Natural killer cell (primary cell): ENCODE data around the gene HOXC4. TPM values are rescaled to one million over a fixed set of nuclear protein-coding genes. Genes with fewer than 3 reads are reported as not detected.

Source experiments
- ATAC-seq, 3 donors: fragments of 150-1000 bp in 2 of 3; fragments of 200-7000 bp in 1 of 3; cut with Tn5 transposase; 1 replicate in 1 of 3; 2 replicates in 2 of 3; pipeline ENCODE4 v1.10.0; 2021; ENCODE audit warnings: mild to moderate bottlenecking in 2 of 3, moderate library complexity in 2 of 3
- DNase-seq, 2 donors: peaks; one replicate each; pipeline versions ENCODE4 v3.0.0 to v3.0.0-alpha.2; 2013 to 2021; ENCODE audit warnings: mixed read lengths in 1 of 2
- H3K27ac ChIP-seq: one replicate; pipeline ENCODE4 v1.5.1; 2013; ENCODE audit warnings: mild to moderate bottlenecking, low read length
- H3K27me3 ChIP-seq: one replicate; pipeline ENCODE4 v1.6.1; 2013; ENCODE audit warnings: low read length; ENCODE audit not compliant: control insufficient read depth, insufficient read depth
- H3K36me3 ChIP-seq: one replicate; pipeline ENCODE4 v1.6.1; 2013; ENCODE audit warnings: low read length; ENCODE audit not compliant: control insufficient read depth, insufficient read depth
- H3K4me1 ChIP-seq: one replicate; pipeline ENCODE4 v1.6.1; 2013; ENCODE audit warnings: low read length; ENCODE audit not compliant: control insufficient read depth, insufficient read depth
- H3K4me3 ChIP-seq: one replicate; pipeline ENCODE4 v1.5.1; 2013; ENCODE audit warnings: low read length
- H3K9me3 ChIP-seq: one replicate; pipeline ENCODE4 v1.6.1; 2013; ENCODE audit warnings: low read length; ENCODE audit not compliant: control insufficient read depth, insufficient read depth
- H3K27ac Mint-ChIP-seq, 2 donors: one replicate each; pipeline ENCODE4 v1.8.0; 2022; ENCODE audit warnings: mild to moderate bottlenecking in 2 of 2, mixed read lengths in 2 of 2, moderate library complexity in 1 of 2
- H3K27me3 Mint-ChIP-seq, 2 donors: one replicate each; pipeline ENCODE4 v1.8.0; 2022; ENCODE audit warnings: low read depth in 2 of 2, mixed read lengths in 2 of 2
- H3K36me3 Mint-ChIP-seq: one replicate; pipeline ENCODE4 v1.8.0; 2022; ENCODE audit warnings: mixed read lengths
- H3K4me1 Mint-ChIP-seq, 2 donors: one replicate each; pipeline ENCODE4 v1.8.0; 2022; ENCODE audit warnings: mixed read lengths in 2 of 2
- H3K4me3 Mint-ChIP-seq: one replicate; pipeline ENCODE4 v1.8.0; 2022; ENCODE audit warnings: mild to moderate bottlenecking, moderate library complexity, mixed read lengths
- H3K9me3 Mint-ChIP-seq, 2 donors: one replicate each; pipeline ENCODE4 v1.8.0; 2022; ENCODE audit warnings: mixed read lengths in 2 of 2
- CTCF ChIP-seq: fragments of 200-600 bp; IDR thresholded peaks from one replicate; pipeline ENCODE4 v1.8.0; 2022; ENCODE audit warnings: antibody characterized with exemption
- WGBS: methylation state at CpG from one replicate; pipeline ENCODE4 v1.1.7; 2013; ENCODE audit warnings: missing lambda C conversion rate; ENCODE audit not compliant: insufficient coverage; 5-methylcytosine and 5-hydroxymethylcytosine counted together
- intact Hi-C: fragments of 100-400 bp; cut with micrococcal nuclease; formaldehyde crosslinking; loops from one replicate; pipeline ENCODE4 v1.14.2; 2022
- total RNA-seq, 4 donors: library from RNA; stranded (reverse); fragments of 120-200 nt in 1 of 4; gene quantifications; one replicate each; pipeline versions ENCODE4 v1.2.3 to v1.2.4, GENCODE V29; 2013 to 2022

The HOXC4 gene
- total RNA-seq, 3 donors from 2014 or later (not counting 1 experiment from before 2014, with no cell fraction given) = 0.95 to 3.2 (median 1.8) TPM

DNA sequence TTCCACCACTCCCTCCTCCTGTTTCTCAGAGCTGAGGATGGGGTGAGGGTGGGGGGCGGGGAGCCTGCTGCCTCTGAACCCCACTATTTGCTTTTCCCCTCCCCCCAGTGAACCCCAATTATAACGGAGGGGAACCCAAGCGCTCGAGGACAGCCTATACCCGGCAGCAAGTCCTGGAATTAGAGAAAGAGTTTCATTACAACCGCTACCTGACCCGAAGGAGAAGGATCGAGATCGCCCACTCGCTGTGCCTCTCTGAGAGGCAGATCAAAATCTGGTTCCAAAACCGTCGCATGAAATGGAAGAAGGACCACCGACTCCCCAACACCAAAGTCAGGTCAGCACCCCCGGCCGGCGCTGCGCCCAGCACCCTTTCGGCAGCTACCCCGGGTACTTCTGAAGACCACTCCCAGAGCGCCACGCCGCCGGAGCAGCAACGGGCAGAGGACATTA lies 1.1 kb downstream of the HOXC4 start:
- Histone ChIP-seq H3K27me3 (peaks cover 46% of the 10 kb centered on the region), H3K36me3 (no peaks in the 10 kb centered on the region), H3K4me3 (no peak overlapping the region), H3K27ac (no peak overlapping the region), H3K9me3 (no peaks in the 10 kb centered on the region), H3K4me1 (peaks cover 47% of the 10 kb centered on the region)
- H3K36me3 Mint-ChIP-seq = no peaks in the 10 kb centered on the region
- no peak for DNase-seq
- peak overlapping the region; percentile 63 to 71 for H3K27ac Mint-ChIP-seq
- ATAC-seq = no peak
- no peaks in the 10 kb centered on the region for H3K9me3 Mint-ChIP-seq
- H3K4me1 Mint-ChIP-seq = peaks cover 34 to 44% of the 10 kb centered on the region in 2 donors
- WGBS = 42% methylated on average over 22 of the region's 24 CpGs
- TF ChIP-seq CTCF = no peak
- H3K27me3 Mint-ChIP-seq = peaks cover 64 to 74% of the 10 kb centered on the region in 2 donors
- intact Hi-C loops = no loop called here
- H3K4me3 Mint-ChIP-seq = peak overlapping the region; percentile 81

- H3K27me3 ChIP-seq = peaks cover 42% of the 10 kb centered on the region
- Mint-ChIP-seq H3K4me1 (peaks cover 26 to 36% of the 10 kb centered on the region in 2 donors), H3K27ac (no peak overlapping the region), H3K9me3 (no peaks in the 10 kb centered on the region), H3K4me3 (peak overlapping the region; percentile 21), H3K27me3 (peaks cover 64 to 74% of the 10 kb centered on the region in 2 donors), H3K36me3 (no peaks in the 10 kb centered on the region)
- no peak for TF ChIP-seq CTCF
- no peak overlapping the region for H3K27ac ChIP-seq
- ATAC-seq (no peak), DNase-seq (no peak)
- intact Hi-C loops = no loop called here
- H3K4me3 ChIP-seq = no peak overlapping the region
- 100% methylated on average over 1 of the region's 2 CpGs for WGBS
- H3K4me1 ChIP-seq = peaks cover 42% of the 10 kb centered on the region
- no peaks in the 10 kb centered on the region for H3K36me3 ChIP-seq
- H3K9me3 ChIP-seq = no peaks in the 10 kb centered on the region
Observed at GRCh38 chr12:54055552-54055951, 1.9 kb downstream of the HOXC4 start.

GRCh38 chr12:54056110-54056509 lies 2.5 kb downstream of the HOXC4 start:
- Histone ChIP-seq H3K36me3 (no peaks in the 10 kb centered on the region), H3K27me3 (peaks cover 42% of the 10 kb centered on the region), H3K9me3 (no peaks in the 10 kb centered on the region), H3K27ac (no peak overlapping the region), H3K4me1 (peaks cover 38% of the 10 kb centered on the region), H3K4me3 (no peak overlapping the region)
- Mint-ChIP-seq H3K36me3 (no peaks in the 10 kb centered on the region), H3K27ac (no peak overlapping the region), H3K9me3 (no peaks in the 10 kb centered on the region), H3K4me3 (no peak overlapping the region), H3K27me3 (peaks cover 64 to 74% of the 10 kb centered on the region in 2 donors), H3K4me1 (peaks cover 24 to 30% of the 10 kb centered on the region in 2 donors)
- no peak for TF ChIP-seq CTCF
- no peak for DNase-seq
- intact Hi-C loops = no loop called here
- ATAC-seq = no peak

DNA sequence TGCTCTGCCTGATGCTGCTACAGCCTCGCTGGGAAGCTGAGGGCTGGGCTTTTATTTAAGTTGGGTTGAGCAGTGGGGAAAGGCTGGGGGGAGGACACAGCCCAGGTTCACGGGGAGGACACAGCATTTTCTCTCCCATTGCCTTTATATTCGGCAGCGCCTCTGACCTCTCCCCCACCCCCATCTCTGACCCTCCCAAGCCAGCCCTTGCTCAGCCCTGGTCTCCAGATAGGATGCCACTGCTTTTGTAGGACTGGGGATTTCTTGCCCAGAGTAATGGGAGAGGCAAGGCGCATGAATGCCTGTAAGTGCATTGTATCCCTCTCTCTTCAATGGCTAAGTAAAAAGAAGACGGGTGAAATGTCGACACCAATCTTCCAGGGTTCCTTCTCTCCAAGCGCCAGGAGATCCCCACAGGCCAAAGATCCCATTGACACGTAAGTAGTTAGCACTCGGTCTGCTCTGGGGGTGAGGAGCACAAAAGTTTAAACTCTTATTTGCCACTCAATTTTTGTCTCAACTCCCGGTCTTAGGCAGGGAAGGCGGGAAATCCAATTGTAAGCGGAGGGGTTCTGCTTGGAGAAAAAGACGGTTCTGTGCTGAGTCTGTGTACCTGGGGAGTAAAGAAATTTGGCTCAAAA lies 4.6 kb downstream of the HOXC4 start:
- no peak for TF ChIP-seq CTCF
- H3K4me3 ChIP-seq = no peak overlapping the region
- DNase-seq (no peak), ATAC-seq (no peak)
- Mint-ChIP-seq H3K27ac (no peak overlapping the region), H3K4me3 (no peak overlapping the region), H3K27me3 (peaks cover 71 to 80% of the 10 kb centered on the region in 2 donors), H3K4me1 (peaks cover 9 to 11% of the 10 kb centered on the region in 2 donors), H3K9me3 (no peaks in the 10 kb centered on the region), H3K36me3 (no peaks in the 10 kb centered on the region)
- 72% methylated on average over 13 of the region's 14 CpGs for WGBS
- H3K4me1 ChIP-seq = peaks cover 16% of the 10 kb centered on the region
- no peaks in the 10 kb centered on the region for H3K9me3 ChIP-seq
- H3K27ac ChIP-seq = no peak overlapping the region
- peaks cover 31% of the 10 kb centered on the region for H3K27me3 ChIP-seq
- H3K36me3 ChIP-seq = no peaks in the 10 kb centered on the region
- intact Hi-C loops = no loop called here
